GM12878 (cell line): ENCODE measurements around the gene GNAL. TPM values are rescaled to one million over a fixed set of nuclear protein-coding genes. Genes with fewer than 3 reads are reported as not detected.
A peak's percentile ranks its signal among the peaks of the same experiment; 100 is the strongest.

Experiments used
- ATAC-seq: fragments of 200-7000 bp; cut with Tn5 transposase; 3 replicates; pipeline ENCODE4 v1.9.1; 2020; ENCODE audit warnings: mild to moderate bottlenecking, moderate library complexity
- BruUV-seq: library from RNA; stranded (reverse); fragments of 400-500 nt; replicated peaks from 2 replicates; lab custom pipeline; 2021; lab: Mats Ljungman, UMichigan
- CTCF ChIA-PET: fragments of 300-600 bp; sonication (Branson Sonifier 250); formaldehyde crosslinking; extraction: SDS; loops from one replicate; lab custom pipeline; 2021; ENCODE audit warnings: inconsistent platforms; lab: Yijun Ruan, JAX
- POLR2A ChIA-PET: fragments of 350-600 bp; formaldehyde crosslinking; extraction: SDS; loops from one replicate; lab custom pipeline; 2021; ENCODE audit warnings: inconsistent platforms; lab: Charles Lee
- RAD21 ChIA-PET: fragments of 300-600 bp; sonication (Branson Sonifier 250); formaldehyde crosslinking; loops from one replicate; lab custom pipeline; 2023; ENCODE audit warnings: antibody characterized with exemption; ENCODE audit not compliant: unreplicated experiment; lab: Charles Lee
- SMC1A ChIA-PET: fragments of 300-600 bp; sonication (Branson Sonifier 250); formaldehyde crosslinking; loops from one replicate; lab custom pipeline; 2023; ENCODE audit not compliant: unreplicated experiment, uncharacterized antibody; lab: Charles Lee
- DNase-seq: peaks from one replicate; pipeline ENCODE4 v3.0.0-alpha.2; 2011; ENCODE audit warnings: low read depth, low spot score
- FAIRE-seq: peaks from 3 replicates; lab custom pipeline; 2011; peaks lifted over from hg19 to GRCh38; lab: Jason Lieb, UNC
- H2AFZ ChIP-seq: 2 replicates; pipeline ENCODE4 v1.6.0; 2011; ENCODE audit warnings: low read depth, low read length, control low read depth; ENCODE audit not compliant: control insufficient read depth
- H3K27ac ChIP-seq: 2 replicates; pipeline ENCODE4 v1.5.1; 2011; ENCODE audit warnings: control low read depth; ENCODE audit not compliant: control insufficient read depth, insufficient read depth
- H3K27me3 ChIP-seq, 2 experiments: replicated peaks in 1 of 2; 2 replicates each; pipeline versions ENCODE4 v1.6.0 to v1.6.1; 2011; ENCODE audit warnings: low read length in 1 of 2; ENCODE audit not compliant: control insufficient read depth in 2 of 2, insufficient read depth in 2 of 2
- H3K36me3 ChIP-seq, 2 experiments: 2 replicates each; pipeline ENCODE4 v1.5.1; 2011; ENCODE audit warnings: low read length in 1 of 2; ENCODE audit not compliant: control insufficient read depth in 2 of 2, insufficient read depth in 2 of 2
- H3K4me1 ChIP-seq: 2 replicates; pipeline ENCODE4 v1.6.1; 2011; ENCODE audit warnings: mild to moderate bottlenecking, low read length, moderate library complexity, mixed read lengths; ENCODE audit not compliant: control insufficient read depth, insufficient read depth
- H3K4me2 ChIP-seq: 2 replicates; pipeline ENCODE4 v1.6.0; 2011; ENCODE audit warnings: control low read depth; ENCODE audit not compliant: control insufficient read depth, insufficient read depth
- H3K4me3 ChIP-seq: fragments of 200-600 bp; sonication (generic); 2 replicates; pipeline ENCODE4 v1.5.1; 2016
- H3K79me2 ChIP-seq: 2 replicates; pipeline ENCODE4 v1.6.0; 2011; ENCODE audit warnings: low read length; ENCODE audit not compliant: control insufficient read depth, insufficient read depth
- H3K9ac ChIP-seq: 2 replicates; pipeline ENCODE4 v1.8.0; 2011; ENCODE audit warnings: low read length, control low read depth, mixed read lengths; ENCODE audit not compliant: control insufficient read depth, insufficient read depth
- H3K9me3 ChIP-seq: replicated peaks from 3 replicates; pipeline ENCODE4 v1.5.1; 2011; ENCODE audit warnings: mild to moderate bottlenecking, low read length; ENCODE audit not compliant: control insufficient read depth, insufficient read depth
- H4K20me1 ChIP-seq: 2 replicates; pipeline ENCODE4 v1.6.0; 2011; ENCODE audit not compliant: control insufficient read depth, insufficient read depth
- ATF3 ChIP-seq: IDR thresholded peaks from 2 replicates; pipeline ENCODE4 v1.6.1; 2011; ENCODE audit warnings: low read depth, mild to moderate bottlenecking, low read length, moderate library complexity, borderline replicate concordance; ENCODE audit errors: extremely low read depth
- BHLHE40 ChIP-seq, 2 experiments: fragments of 450-650 bp in 1 of 2; IDR thresholded peaks; 2 replicates each; pipeline ENCODE4 v1.6.1; 2011 to 2017; ENCODE audit warnings: low read depth in 2 of 2, borderline replicate concordance in 1 of 2, improper control_type of control experiment in 1 of 2, low read length in 1 of 2, mild to moderate bottlenecking in 1 of 2
- HSF1 ChIP-seq: fragments of 150-350 bp; IDR thresholded peaks from 2 replicates; pipeline ENCODE4 v1.6.1; 2014; ENCODE audit warnings: mild to moderate bottlenecking, low read depth, low read length
- WGBS: methylation state at CpG from one replicate; pipeline ENCODE4 v1.1.6; 2016; ENCODE audit warnings: low lambda C conversion rate; ENCODE audit not compliant: insufficient replicate concordance, insufficient coverage; ENCODE audit errors: missing lambda C conversion rate; 5-methylcytosine and 5-hydroxymethylcytosine counted together
- in situ Hi-C: fragments of 300-500 bp; cut with MboI; formaldehyde crosslinking; loops from 9 replicates; pipeline ENCODE4 v1.14.3; 2018; ENCODE audit warnings: mixed read lengths
- intact Hi-C: fragments of 100-400 bp; cut with micrococcal nuclease; formaldehyde crosslinking; loops from one replicate; pipeline ENCODE4 v1.14.2; 2022; ENCODE audit not compliant: unreplicated experiment
- polyA plus RNA-seq, 11 experiments: library from polyadenylated mRNA; depleted of rRNA in 4 of 11; unstranded in 6 of 11; stranded (reverse) in 5 of 11; fragments of >200 nt; fragmentation: Nextera tagmentation in 4 of 11; fragmentation: Illumina TruSeq in 1 of 11; extraction: Ambion mirVana in 4 of 11; extraction: Trizol in 1 of 11; gene quantifications; 1 replicate in 1 of 11; 2 replicates in 10 of 11; pipeline versions ENCODE4 v1.2.1 to v1.2.3, GENCODE V29; 2011 to 2016; ENCODE audit warnings: inconsistent platforms in 2 of 11, missing spikeins in 2 of 11, low read depth in 1 of 11
- total RNA-seq, 4 experiments: library from RNA; depleted of rRNA in 3 of 4; stranded (reverse); fragments of >200 nt in 3 of 4; fragmentation: Illumina TruSeq in 1 of 4; extraction: Trizol in 1 of 4; gene quantifications; 2 replicates each; pipeline versions ENCODE4 v1.2.1 to v1.2.3, GENCODE V29; 2013 to 2021
- TF ChIP-seq, protein P1 (sequence below): IDR thresholded peaks from 2 replicates; pipeline ENCODE4 v1.6.1; 2011; ENCODE audit warnings: low read depth, low read length, improper control_type of control experiment, borderline replicate concordance
- TF ChIP-seq, protein P2 (sequence below): fragments of 450-650 bp; IDR thresholded peaks from 2 replicates; pipeline ENCODE4 v1.6.1; 2017; ENCODE audit warnings: borderline replicate concordance

The GNAL gene
- total and polyA plus RNA-seq, 10 of the 15 experiments (the other 5 are each of a cell fraction or from before 2014, with no cell fraction given): 0.02 to 0.39 (median 0.05) TPM; not detected in 5

GRCh38 chr18:11671156-11671555 is 17.9 kb upstream of the GNAL start:
- no peaks in the 10 kb centered on the region; the same call in 1 of the 2 replicates for H4K20me1 ChIP-seq
- no peaks in the 10 kb centered on the region for H3K9me3 ChIP-seq
- ATAC-seq: no peak
- H3K36me3 ChIP-seq: no peaks in the 10 kb centered on the region
- no peak overlapping the region for H3K4me2 ChIP-seq
- H3K79me2 ChIP-seq: no peaks in the 10 kb centered on the region
- H3K27me3 ChIP-seq: peaks cover 1 to 7% of the 10 kb centered on the region in 2 experiments; a peak in 2 of 4 replicates
- H3K27ac ChIP-seq: no peak overlapping the region
- TF ChIP-seq BHLHE40 (IDR thresholded peaks at IDR 0.05; ENCODE audit: borderline replicate concordance in 1 of 2, low read depth in 2 of 2, low read length in 1 of 2): peak in 1 of 2 experiments; percentile 26; a peak in 1 of 4 replicates
- no peak for TF ChIP-seq HSF1
- TF ChIP-seq, all 136 proteins: peak for 1
- ChIA-PET RAD21 (no interaction called here), CTCF (interaction anchor here (1.1 to 1.3 kb wide), 2 partner anchors 8 to 16 kb away, joined by 3 to 4 read pairs; no protein-coding TSS in a partner anchor), SMC1A (no interaction called here), POLR2A (no interaction called here)
- BruUV-seq: no TSS peak
- in situ Hi-C loops: no loop called here
- FAIRE-seq: no peak
- H2AFZ ChIP-seq: no peak overlapping the region
- WGBS: 16% methylated on average over 8 of the region's 8 CpGs
- DNase-seq: no peak
- no peaks in the 10 kb centered on the region for H3K4me1 ChIP-seq
- no peak overlapping the region for H3K9ac ChIP-seq
- H3K4me3 ChIP-seq: no peak overlapping the region
- intact Hi-C loops: no loop called here

DNA sequence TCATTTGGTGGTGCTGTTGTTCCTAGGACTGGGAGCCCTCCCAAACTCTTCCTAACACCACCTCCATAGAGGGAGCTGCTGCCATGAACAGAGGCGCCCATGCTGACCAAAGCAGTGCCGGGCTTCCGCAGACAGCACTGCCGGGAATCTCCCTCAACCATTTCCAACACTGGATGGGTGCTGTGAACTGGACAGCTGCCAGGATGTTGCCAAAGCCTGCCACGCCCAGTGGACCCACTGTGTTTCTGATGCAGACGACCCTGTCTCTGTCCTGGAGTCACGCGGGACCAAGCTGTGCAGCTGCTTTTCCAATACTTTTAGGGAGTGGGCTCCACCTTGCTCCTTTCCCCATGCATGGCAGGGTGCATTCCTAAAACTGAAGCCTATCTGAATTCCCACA is 16.9 kb upstream of the GNAL start:
- ChIA-PET CTCF (interaction anchor here (1.4 kb wide), 1 partner anchor 17 kb away, joined by 3 read pairs; no protein-coding TSS in a partner anchor), SMC1A (no interaction called here), RAD21 (no interaction called here), POLR2A (no interaction called here)
- Histone ChIP-seq H3K9me3 (no peaks in the 10 kb centered on the region), H3K79me2 (no peaks in the 10 kb centered on the region), H2AFZ (no peak overlapping the region), H3K4me3 (no peak overlapping the region), H3K4me2 (no peak overlapping the region), H3K27ac (no peak overlapping the region), H3K9ac (no peak overlapping the region), H4K20me1 (no peaks in the 10 kb centered on the region), H3K27me3 (no peaks in the 10 kb centered on the region; a peak in 1 of 4 replicates), H3K4me1 (no peaks in the 10 kb centered on the region), H3K36me3 (no peaks in the 10 kb centered on the region)
- no TSS peak for BruUV-seq
- intact Hi-C loops: no loop called here
- ATAC-seq (no peak), DNase-seq (no peak), FAIRE-seq (no peak)
- 51% methylated on average over 8 of the region's 8 CpGs for WGBS
- in situ Hi-C loops: no loop called here
- TF ChIP-seq, protein P1, sequence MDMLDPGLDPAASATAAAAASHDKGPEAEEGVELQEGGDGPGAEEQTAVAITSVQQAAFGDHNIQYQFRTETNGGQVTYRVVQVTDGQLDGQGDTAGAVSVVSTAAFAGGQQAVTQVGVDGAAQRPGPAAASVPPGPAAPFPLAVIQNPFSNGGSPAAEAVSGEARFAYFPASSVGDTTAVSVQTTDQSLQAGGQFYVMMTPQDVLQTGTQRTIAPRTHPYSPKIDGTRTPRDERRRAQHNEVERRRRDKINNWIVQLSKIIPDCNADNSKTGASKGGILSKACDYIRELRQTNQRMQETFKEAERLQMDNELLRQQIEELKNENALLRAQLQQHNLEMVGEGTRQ: no peak
- TF ChIP-seq ATF3: no peak
- TF ChIP-seq, protein P2, sequence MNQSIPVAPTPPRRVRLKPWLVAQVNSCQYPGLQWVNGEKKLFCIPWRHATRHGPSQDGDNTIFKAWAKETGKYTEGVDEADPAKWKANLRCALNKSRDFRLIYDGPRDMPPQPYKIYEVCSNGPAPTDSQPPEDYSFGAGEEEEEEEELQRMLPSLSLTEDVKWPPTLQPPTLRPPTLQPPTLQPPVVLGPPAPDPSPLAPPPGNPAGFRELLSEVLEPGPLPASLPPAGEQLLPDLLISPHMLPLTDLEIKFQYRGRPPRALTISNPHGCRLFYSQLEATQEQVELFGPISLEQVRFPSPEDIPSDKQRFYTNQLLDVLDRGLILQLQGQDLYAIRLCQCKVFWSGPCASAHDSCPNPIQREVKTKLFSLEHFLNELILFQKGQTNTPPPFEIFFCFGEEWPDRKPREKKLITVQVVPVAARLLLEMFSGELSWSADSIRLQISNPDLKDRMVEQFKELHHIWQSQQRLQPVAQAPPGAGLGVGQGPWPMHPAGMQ: no peak
